NOMO-1 (cell line): Measurements from ENCODE around the gene TAB3.
"Not testable (repeated sequence)": the region's sequence is repeated elsewhere in the genome, so short reads cannot be mapped to it uniquely, and the experiment has no call there.

Source experiments
- DNase-seq, 2 experiments: peaks; one replicate each; lab custom pipeline; 2025; ENCODE audit not compliant: unreplicated experiment in 2 of 2; lab: John Stamatoyannopoulos, UW

TAB3 gene

GRCh38 chrX:30821116-30821515 lies 67.9 kb downstream of the TAB3 start:
- DNase-seq = no peak

GRCh38 chrX:30819080-30819479 lies 70.0 kb downstream of the TAB3 start:
- DNase-seq = no peak

GRCh38 chrX:30816079-30816478 lies 73.0 kb downstream of the TAB3 start:
- peak; percentile 16 to 47 for DNase-seq

- DNase-seq = peak in 1 of 2 experiments; percentile 79
These were observed 74.1 kb downstream of the TAB3 start for GRCh38 chrX:30814978-30815377.

- peak; percentile 47 to 82 for DNase-seq
These were observed 76.7 kb downstream of the TAB3 start for GRCh38 chrX:30812326-30812725.

GRCh38 chrX:30806187-30806728 lies 82.8 kb downstream of the TAB3 start:
- DNase-seq = no peak

GRCh38 chrX:30804462-30804861 lies 84.6 kb downstream of the TAB3 start:
- DNase-seq = no peak

GRCh38 chrX:30800901-30801300 lies 88.2 kb downstream of the TAB3 start:
- DNase-seq = no peak

- no peak for DNase-seq
These were observed 89.7 kb downstream of the TAB3 start for GRCh38 chrX:30799327-30799726.

GRCh38 chrX:30798810-30799209 lies 90.2 kb downstream of the TAB3 start:
- DNase-seq = no peak

GRCh38 chrX:30797301-30797700 lies 91.8 kb downstream of the TAB3 start:
- not testable (repeated sequence) for DNase-seq

GRCh38 chrX:30795981-30796958 lies 92.8 kb downstream of the TAB3 start:
- no peak for DNase-seq

- DNase-seq = no peak
These were observed 94.6 kb downstream of the TAB3 start for GRCh38 chrX:30794497-30794896.

GRCh38 chrX:30793767-30794103 lies 95.3 kb downstream of the TAB3 start:
- no peak for DNase-seq

GRCh38 chrX:30793075-30793766 lies 95.8 kb downstream of the TAB3 start:
- no peak for DNase-seq

- no peak for DNase-seq
These were observed 97.5 kb downstream of the TAB3 start for GRCh38 chrX:30791296-30792278.

GRCh38 chrX:30787012-30787411 lies 102.0 kb downstream of the TAB3 start:
- no peak for DNase-seq

GRCh38 chrX:30786374-30786773 lies 102.7 kb downstream of the TAB3 start:
- DNase-seq = no peak

GRCh38 chrX:30781711-30782444 lies 107.2 kb downstream of the TAB3 start:
- no peak for DNase-seq
